ENCODE results near the gene TK1.

- TF ChIP-seq EZH2 (IDR thresholded peaks at IDR 0.05; ENCODE audit: borderline replicate concordance, low read depth, low read length, poor library complexity, severe bottlenecking) = no peak
- TF ChIP-seq, protein P1, sequence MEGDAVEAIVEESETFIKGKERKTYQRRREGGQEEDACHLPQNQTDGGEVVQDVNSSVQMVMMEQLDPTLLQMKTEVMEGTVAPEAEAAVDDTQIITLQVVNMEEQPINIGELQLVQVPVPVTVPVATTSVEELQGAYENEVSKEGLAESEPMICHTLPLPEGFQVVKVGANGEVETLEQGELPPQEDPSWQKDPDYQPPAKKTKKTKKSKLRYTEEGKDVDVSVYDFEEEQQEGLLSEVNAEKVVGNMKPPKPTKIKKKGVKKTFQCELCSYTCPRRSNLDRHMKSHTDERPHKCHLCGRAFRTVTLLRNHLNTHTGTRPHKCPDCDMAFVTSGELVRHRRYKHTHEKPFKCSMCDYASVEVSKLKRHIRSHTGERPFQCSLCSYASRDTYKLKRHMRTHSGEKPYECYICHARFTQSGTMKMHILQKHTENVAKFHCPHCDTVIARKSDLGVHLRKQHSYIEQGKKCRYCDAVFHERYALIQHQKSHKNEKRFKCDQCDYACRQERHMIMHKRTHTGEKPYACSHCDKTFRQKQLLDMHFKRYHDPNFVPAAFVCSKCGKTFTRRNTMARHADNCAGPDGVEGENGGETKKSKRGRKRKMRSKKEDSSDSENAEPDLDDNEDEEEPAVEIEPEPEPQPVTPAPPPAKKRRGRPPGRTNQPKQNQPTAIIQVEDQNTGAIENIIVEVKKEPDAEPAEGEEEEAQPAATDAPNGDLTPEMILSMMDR (conservative IDR thresholded peaks at IDR 0.05; ENCODE audit: low read depth, low read length) = no peak
Measured at GRCh38 chr17:78147315-78147998, 39.4 kb downstream of the TK1 start.

Data from A673 (cell line).